Measurements from ENCODE around the gene RNU7-1. TPM values are rescaled to one million over a fixed set of nuclear protein-coding genes. Genes with fewer than 3 reads are reported as not detected.

Gene RNU7-1
- total RNA-seq, 6 donors from 2014 or later = not detected

DNA sequence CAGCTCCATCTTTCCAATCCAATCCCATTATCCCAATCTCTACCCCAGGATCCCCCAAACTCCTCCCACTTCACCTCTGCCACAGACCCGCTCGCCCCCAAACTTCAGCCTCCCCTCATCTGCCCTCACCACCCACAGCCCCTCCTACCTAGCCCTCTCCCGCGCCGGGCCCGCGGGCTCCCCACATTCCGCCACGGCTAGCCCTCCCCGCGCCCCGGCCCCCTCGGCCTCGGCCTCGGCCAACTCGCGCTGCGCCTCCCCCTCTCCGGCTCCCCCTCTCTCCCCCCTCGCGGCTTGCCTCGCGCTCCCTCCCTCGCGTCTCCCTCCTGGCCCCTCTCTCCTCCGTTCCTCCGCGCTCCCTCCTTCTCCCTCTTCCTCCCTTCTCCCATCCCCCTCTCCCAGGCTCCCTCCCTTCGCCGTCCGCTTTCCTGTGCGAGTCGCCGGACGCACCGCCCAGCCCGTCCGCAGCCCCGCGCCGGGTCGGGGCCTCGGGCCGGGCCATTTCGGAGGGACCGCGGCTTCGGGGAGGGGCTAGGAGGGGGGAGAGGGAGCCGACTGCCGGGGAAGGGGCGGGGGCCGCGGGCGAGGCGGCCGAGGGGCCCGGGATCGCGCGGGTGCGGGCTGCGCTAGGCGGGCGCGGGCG, 16.1 kb upstream of the RNU7-1 start, which contains the start of gene ATN1:
Gene ATN1, plus strand, starts transcription at position 581 of the 643 bp plus-strand sequence. CDS start 6,043 bp downstream, outside the sequence.
- DNase-seq (peak; percentile 67 to 93), ATAC-seq (ENCODE audit: low FRiP score in 2 of 2) (peak; percentile 12 to 76)
- 0 to 1% methylated on average over 27 to 31 of the region's 66 CpGs for WGBS, 2 donors
- peak within 1 kb of the TSS; percentile 86 to 96 (median 90) for H3K4me3 ChIP-seq
- TF ChIP-seq, protein P1, sequence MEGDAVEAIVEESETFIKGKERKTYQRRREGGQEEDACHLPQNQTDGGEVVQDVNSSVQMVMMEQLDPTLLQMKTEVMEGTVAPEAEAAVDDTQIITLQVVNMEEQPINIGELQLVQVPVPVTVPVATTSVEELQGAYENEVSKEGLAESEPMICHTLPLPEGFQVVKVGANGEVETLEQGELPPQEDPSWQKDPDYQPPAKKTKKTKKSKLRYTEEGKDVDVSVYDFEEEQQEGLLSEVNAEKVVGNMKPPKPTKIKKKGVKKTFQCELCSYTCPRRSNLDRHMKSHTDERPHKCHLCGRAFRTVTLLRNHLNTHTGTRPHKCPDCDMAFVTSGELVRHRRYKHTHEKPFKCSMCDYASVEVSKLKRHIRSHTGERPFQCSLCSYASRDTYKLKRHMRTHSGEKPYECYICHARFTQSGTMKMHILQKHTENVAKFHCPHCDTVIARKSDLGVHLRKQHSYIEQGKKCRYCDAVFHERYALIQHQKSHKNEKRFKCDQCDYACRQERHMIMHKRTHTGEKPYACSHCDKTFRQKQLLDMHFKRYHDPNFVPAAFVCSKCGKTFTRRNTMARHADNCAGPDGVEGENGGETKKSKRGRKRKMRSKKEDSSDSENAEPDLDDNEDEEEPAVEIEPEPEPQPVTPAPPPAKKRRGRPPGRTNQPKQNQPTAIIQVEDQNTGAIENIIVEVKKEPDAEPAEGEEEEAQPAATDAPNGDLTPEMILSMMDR (IDR thresholded peaks at IDR 0.05) = no peak
- peak in 1 of 4 donors; percentile 58 for TF ChIP-seq POLR2A (IDR thresholded peaks at IDR 0.05)
- TF ChIP-seq POLR2AphosphoS5 (IDR thresholded peaks at IDR 0.05) = peak; percentile 70 to 76
- TF ChIP-seq EP300 (IDR thresholded peaks at IDR 0.05) = no peak
- H3K9me3 ChIP-seq = no peaks in the 10 kb centered on the region
- H3K27me3 ChIP-seq = no peaks in the 10 kb centered on the region
- H3K27ac ChIP-seq = peak within 1 kb of the TSS; percentile 92 to 99 (median 96)
- peaks cover 49 to 69% (median 54%) of the 10 kb centered on the region in 4 donors for H3K4me1 ChIP-seq
- peaks cover 0 to 3% (median under 1%) of the 10 kb centered on the region in 4 donors for H3K36me3 ChIP-seq

DNA sequence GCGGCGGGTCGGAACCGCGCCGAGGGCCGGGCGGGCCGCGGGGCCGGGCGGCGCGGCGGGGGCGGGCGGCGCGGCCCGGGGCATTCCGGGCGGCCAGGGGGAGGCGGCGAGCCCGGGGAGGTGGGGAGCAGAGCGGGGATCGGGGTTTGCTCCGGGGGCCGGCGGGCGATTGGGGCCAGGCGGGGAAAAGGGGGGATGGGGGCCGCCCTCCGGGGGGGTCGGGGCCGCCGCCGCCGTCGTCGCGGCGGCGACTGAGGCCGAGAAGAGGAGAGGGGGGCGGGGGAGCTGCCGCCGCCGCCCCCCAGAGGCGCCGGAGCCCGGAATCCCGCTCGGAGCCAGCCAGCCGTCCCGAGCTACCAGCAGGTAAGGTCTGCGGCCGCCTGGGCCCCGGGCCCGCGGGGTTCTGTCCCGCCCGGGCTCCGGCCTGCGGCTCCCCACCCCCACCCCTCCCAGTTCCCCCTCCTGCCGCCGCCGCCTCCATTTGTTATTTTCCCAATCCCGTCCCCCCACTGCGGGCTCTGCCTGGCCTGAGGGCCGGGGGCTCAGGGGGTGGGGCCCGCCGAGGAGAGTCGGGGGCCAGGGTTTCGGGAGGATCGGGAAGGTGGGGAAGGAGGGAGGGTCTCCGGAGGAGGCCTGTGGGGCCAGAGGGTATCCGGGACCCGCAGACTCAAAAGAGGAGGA, 15.5 kb upstream of the RNU7-1 start:
- H3K27ac ChIP-seq = peak overlapping the region; percentile 92 to 99 (median 96)
- DNase-seq (peak in 1 of 2 donors; percentile 87), ATAC-seq (ENCODE audit: low FRiP score in 2 of 2) (no peak)
- peaks cover 53 to 74% (median 59%) of the 10 kb centered on the region in 4 donors for H3K4me1 ChIP-seq
- TF ChIP-seq POLR2A (IDR thresholded peaks at IDR 0.05) (no peak), POLR2AphosphoS5 (IDR thresholded peaks at IDR 0.05) (no peak), EP300 (IDR thresholded peaks at IDR 0.05) (no peak)
- TF ChIP-seq, protein P1 (IDR thresholded peaks at IDR 0.05) = no peak
- H3K36me3 ChIP-seq = peaks cover 0 to 3% (median 0%) of the 10 kb centered on the region in 4 donors
- WGBS, 2 donors = 0 to 1% methylated on average over 9 to 12 of the region's 79 CpGs
- H3K9me3 ChIP-seq = no peaks in the 10 kb centered on the region
- peak overlapping the region; percentile 86 to 96 (median 90) for H3K4me3 ChIP-seq
- H3K27me3 ChIP-seq = no peaks in the 10 kb centered on the region

DNA sequence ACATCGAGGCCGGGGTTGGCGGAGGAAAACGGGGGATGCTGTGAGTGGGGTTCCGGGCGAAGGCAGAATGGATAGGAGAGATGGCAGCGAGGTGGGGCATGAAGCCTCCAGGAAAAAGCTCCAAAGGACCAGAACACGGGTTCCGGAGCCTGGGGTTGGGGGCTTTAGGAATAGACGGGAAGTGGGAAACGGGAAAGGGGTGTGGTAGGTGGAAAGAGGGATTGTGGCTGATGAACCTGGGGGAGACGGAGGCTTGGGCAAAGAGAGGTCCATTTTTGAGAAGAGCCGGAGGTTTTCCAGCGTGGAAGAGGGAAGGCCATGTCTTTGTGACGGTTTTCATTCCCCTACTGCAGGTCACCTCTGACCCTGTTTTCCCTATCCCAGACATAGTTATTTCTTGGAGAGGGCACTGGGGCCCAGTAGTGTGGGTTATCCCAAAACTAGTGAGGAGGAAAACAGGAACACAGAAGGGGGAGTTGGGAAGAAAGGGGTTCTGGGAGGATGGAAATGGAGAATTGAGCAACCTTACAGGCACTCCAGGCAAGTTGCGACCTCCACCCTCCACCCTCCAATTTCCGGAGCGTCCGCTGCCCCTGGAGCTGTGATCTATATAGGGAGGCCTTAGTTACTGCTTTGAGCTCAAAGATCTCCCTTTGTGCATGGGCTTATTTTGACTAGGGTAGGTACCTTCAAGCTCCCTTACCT, 14.8 kb upstream of the RNU7-1 start:
- Histone ChIP-seq H3K9me3 (no peaks in the 10 kb centered on the region), H3K27ac (peak overlapping the region; percentile 92 to 99 (median 96)), H3K4me1 (peaks cover 60 to 80% (median 65%) of the 10 kb centered on the region in 4 donors), H3K4me3 (peak overlapping the region; percentile 86 to 96 (median 90)), H3K27me3 (no peaks in the 10 kb centered on the region), H3K36me3 (peaks cover 2 to 7% (median 3%) of the 10 kb centered on the region in 4 donors)
- ATAC-seq (ENCODE audit: low FRiP score in 2 of 2) (no peak), DNase-seq (no peak)
- WGBS, 2 donors = 10 to 13% methylated on average over 19 of the region's 19 CpGs
- no peak for TF ChIP-seq POLR2AphosphoS5 (IDR thresholded peaks at IDR 0.05)
- TF ChIP-seq, protein P1 (IDR thresholded peaks at IDR 0.05) = no peak
- TF ChIP-seq EP300 (IDR thresholded peaks at IDR 0.05) = no peak
- peak in 1 of 4 donors; percentile 12 for TF ChIP-seq POLR2A (IDR thresholded peaks at IDR 0.05)

DNA sequence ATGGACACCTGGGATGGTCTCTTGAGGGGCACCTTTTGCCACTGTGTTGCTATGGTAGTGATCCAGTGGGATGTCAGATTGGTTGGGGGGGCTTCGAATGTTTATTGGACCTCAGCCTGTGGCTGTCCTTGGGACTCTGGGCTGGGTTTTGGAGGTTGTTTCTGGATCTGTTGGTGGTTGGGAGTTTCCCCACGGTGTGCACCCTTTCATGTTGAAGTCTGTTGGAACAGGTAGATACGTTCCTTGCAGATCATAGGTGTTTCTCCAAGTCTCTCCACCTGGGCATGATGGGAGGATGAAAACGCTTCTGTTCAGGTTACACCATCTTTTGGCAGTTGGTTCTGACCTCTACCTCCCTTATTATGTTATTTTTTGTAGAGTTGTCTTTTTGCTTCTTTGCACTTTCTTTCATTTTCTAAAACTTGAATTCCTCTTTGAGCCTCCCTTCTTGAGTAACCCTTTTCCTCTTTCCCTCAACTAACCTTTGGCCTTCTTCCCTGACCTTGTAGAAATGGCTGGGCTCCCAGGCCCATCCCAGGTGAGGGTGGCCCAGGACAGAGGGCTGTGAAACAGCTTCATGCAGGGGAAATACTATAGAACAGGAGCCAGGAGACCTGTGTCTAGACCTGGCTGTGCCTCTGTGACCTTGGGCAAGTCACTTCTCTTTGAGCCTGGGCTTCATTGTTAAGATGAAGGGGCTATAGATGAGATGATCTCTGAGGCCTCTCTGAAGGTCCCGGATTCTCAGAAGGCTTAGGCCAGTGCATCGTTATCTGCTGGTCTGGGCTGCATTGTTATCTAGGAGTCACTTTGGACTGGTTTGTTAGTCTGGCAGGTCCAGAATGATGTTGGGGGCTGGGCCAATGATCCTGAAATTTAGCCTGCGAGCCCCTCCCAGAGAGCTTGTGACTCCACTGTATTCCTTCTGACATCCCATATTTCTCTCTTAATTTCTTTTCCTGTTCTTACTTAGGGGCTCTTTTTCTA, 13.9 kb upstream of the RNU7-1 start:
- DNase-seq = no peak
- no peaks in the 10 kb centered on the region for H3K9me3 ChIP-seq
- TF ChIP-seq, protein P1 (IDR thresholded peaks at IDR 0.05) = no peak
- peaks cover 63 to 79% (median 67%) of the 10 kb centered on the region in 4 donors for H3K4me1 ChIP-seq
- peak overlapping the region in 3 of 4 donors; percentile 86 to 96 (median 89) for H3K4me3 ChIP-seq
- no peak for ATAC-seq (ENCODE audit: low FRiP score in 2 of 2)
- WGBS, 2 donors = 58% methylated on average over 7 of the region's 7 CpGs
- H3K36me3 ChIP-seq = peaks cover 9 to 16% (median 11%) of the 10 kb centered on the region in 4 donors
- peak overlapping the region; percentile 92 to 99 (median 96) for H3K27ac ChIP-seq
- no peaks in the 10 kb centered on the region for H3K27me3 ChIP-seq

Measured in upper lobe of left lung (tissue), 6 donors.